Endothelial cell of umbilical vein (primary cell): ENCODE data around the gene C11orf21. TPM values are rescaled to one million over a fixed set of nuclear protein-coding genes. Genes with fewer than 3 reads are reported as not detected.
A peak's percentile ranks its signal among the peaks of the same experiment; 100 is the strongest.

ENCODE experiments used
- BruUV-seq: library from RNA; stranded (reverse); fragments of 400-500 nt; replicated peaks from 2 replicates; lab custom pipeline; 2021; lab: Mats Ljungman, UMichigan
- CTCF ChIA-PET: fragments of 300-600, 350-600 bp; sonication (Branson Sonifier 250); formaldehyde crosslinking; loops from one replicate; lab custom pipeline; 2021; ENCODE audit warnings: antibody characterized with exemption, inconsistent platforms; lab: Charles Lee
- POLR2A ChIA-PET: fragments of 300-600, 350-600 bp; sonication (Branson Sonifier 250); formaldehyde crosslinking; loops from one replicate; lab custom pipeline; 2021; ENCODE audit warnings: antibody characterized with exemption, inconsistent platforms; lab: Charles Lee
- DNase-seq: peaks from one replicate; pipeline ENCODE4 v3.0.0-alpha.2; 2011; ENCODE audit warnings: low read depth, low spot score
- FAIRE-seq: peaks from 2 replicates; lab custom pipeline; 2011; peaks lifted over from hg19 to GRCh38; lab: Jason Lieb, UNC
- H2AFZ ChIP-seq: 2 replicates; pipeline ENCODE4 v1.6.0; 2012; ENCODE audit warnings: low read depth, low read length, control low read depth, inconsistent platforms
- H3K27ac ChIP-seq: 2 replicates; pipeline ENCODE4 v1.5.1; 2011; ENCODE audit warnings: low read depth, mild to moderate bottlenecking, control low read depth, low read length, moderate library complexity; ENCODE audit not compliant: insufficient read depth
- H3K27me3 ChIP-seq, 2 experiments: 2 replicates each; pipeline versions ENCODE4 v1.6.0 to v1.6.1; 2011; ENCODE audit warnings: low read length in 2 of 2, mixed read lengths in 1 of 2; ENCODE audit not compliant: control insufficient read depth in 2 of 2, insufficient read depth in 2 of 2
- H3K36me3 ChIP-seq, 2 experiments: 2 replicates in 1 of 2; 3 replicates in 1 of 2; pipeline ENCODE4 v1.5.1; 2011; ENCODE audit warnings: low read length in 2 of 2, mild to moderate bottlenecking in 1 of 2, moderate library complexity in 1 of 2; ENCODE audit not compliant: control insufficient read depth in 2 of 2, insufficient read depth in 2 of 2; ENCODE audit errors: extremely low read depth in 1 of 2
- H3K4me1 ChIP-seq: 3 replicates; pipeline ENCODE4 v1.5.1; 2011; ENCODE audit warnings: mild to moderate bottlenecking, low read length; ENCODE audit not compliant: control insufficient read depth, insufficient read depth; ENCODE audit errors: extremely low read depth
- H3K4me2 ChIP-seq: 2 replicates; pipeline ENCODE4 v1.6.1; 2011; ENCODE audit warnings: low read length, control low read depth, mixed read lengths; ENCODE audit not compliant: insufficient read depth
- H3K4me3 ChIP-seq, 3 experiments: fragments of 200-600 bp in 1 of 3; sonication (generic), shearing (Covaris generic) in 1 of 3; replicated peaks in 1 of 3; 2 replicates each; pipeline ENCODE4 v1.5.1; 2011 to 2016; ENCODE audit warnings: control low read depth in 3 of 3, low read length in 3 of 3, mild to moderate bottlenecking in 2 of 3, inconsistent platforms in 1 of 3, low read depth in 1 of 3, moderate library complexity in 1 of 3; ENCODE audit not compliant: insufficient read depth in 1 of 3
- H3K79me2 ChIP-seq: 2 replicates; pipeline ENCODE4 v1.6.0; 2012; ENCODE audit warnings: low read length, inconsistent platforms; ENCODE audit not compliant: control insufficient read depth, insufficient read depth
- H3K9ac ChIP-seq: replicated peaks from 2 replicates; pipeline ENCODE3; 2011; ENCODE audit warnings: low read length, control low read depth; ENCODE audit not compliant: insufficient read depth; ENCODE audit errors: extremely low read depth
- H3K9me1 ChIP-seq: replicated peaks from 3 replicates; pipeline ENCODE4 v1.6.0; 2011; ENCODE audit warnings: mild to moderate bottlenecking, low read length; ENCODE audit not compliant: control insufficient read depth, insufficient read depth; ENCODE audit errors: extremely low read depth
- H3K9me3 ChIP-seq: replicated peaks from 2 replicates; pipeline ENCODE4 v1.5.1; 2012; ENCODE audit warnings: low read length, inconsistent platforms; ENCODE audit not compliant: control insufficient read depth, insufficient read depth
- H4K20me1 ChIP-seq: replicated peaks from 2 replicates; pipeline ENCODE3; 2011; ENCODE audit warnings: mild to moderate bottlenecking, low read length; ENCODE audit not compliant: control insufficient read depth, insufficient read depth; ENCODE audit errors: extremely low read depth
- FOS ChIP-seq: IDR thresholded peaks from 2 replicates; pipeline ENCODE4 v1.6.1; 2011; ENCODE audit warnings: mild to moderate bottlenecking, low read length, moderate library complexity, borderline replicate concordance; ENCODE audit not compliant: insufficient read depth
- GATA2 ChIP-seq: IDR thresholded peaks from 2 replicates; pipeline ENCODE4 v1.7.0; 2011; ENCODE audit warnings: low read depth, mild to moderate bottlenecking, moderate library complexity, mixed read lengths, low read length; ENCODE audit not compliant: insufficient read length, insufficient read depth
- dilution Hi-C: fragments of 300-500 bp; cut with MboI; formaldehyde crosslinking; loops from one replicate; pipeline ENCODE4 v1.15.0; 2019; ENCODE audit warnings: low sequenced_read_pairs; ENCODE audit not compliant: extremely low pct_ligation_motif_present
- intact Hi-C: fragments of 100-400 bp; cut with micrococcal nuclease; formaldehyde crosslinking; loops from one replicate; pipeline ENCODE4 v1.10.0; 2022
- polyA plus RNA-seq, 4 experiments: library from polyadenylated mRNA; depleted of rRNA in 3 of 4; stranded (reverse) in 3 of 4; unstranded in 1 of 4; fragments of >200 nt; gene quantifications; 2 replicates each; pipeline versions ENCODE4 v1.2.1 to v1.2.3, GENCODE V29; 2011 to 2012; ENCODE audit warnings: missing spikeins in 1 of 4
- total RNA-seq: library from RNA; stranded (reverse); gene quantifications from 2 replicates; pipeline ENCODE4 v1.2.3, GENCODE V29; 2021
- TF ChIP-seq, protein P1 (sequence below), 2 donors: IDR thresholded peaks; 1 replicate in 1 of 2; 2 replicates in 1 of 2; pipeline ENCODE4 v1.5.1; 2011; ENCODE audit warnings: low read length in 2 of 2, mild to moderate bottlenecking in 2 of 2, moderate library complexity in 2 of 2, control low read depth in 1 of 2, inconsistent platforms in 1 of 2, low read depth in 1 of 2; ENCODE audit not compliant: insufficient read depth in 1 of 2; ENCODE audit errors: extremely low read depth in 1 of 2

C11orf21 gene
- total and polyA plus RNA-seq, 2 donors (not counting 3 experiments of a cell fraction or from before 2014, with no cell fraction given) = not detected

DNA sequence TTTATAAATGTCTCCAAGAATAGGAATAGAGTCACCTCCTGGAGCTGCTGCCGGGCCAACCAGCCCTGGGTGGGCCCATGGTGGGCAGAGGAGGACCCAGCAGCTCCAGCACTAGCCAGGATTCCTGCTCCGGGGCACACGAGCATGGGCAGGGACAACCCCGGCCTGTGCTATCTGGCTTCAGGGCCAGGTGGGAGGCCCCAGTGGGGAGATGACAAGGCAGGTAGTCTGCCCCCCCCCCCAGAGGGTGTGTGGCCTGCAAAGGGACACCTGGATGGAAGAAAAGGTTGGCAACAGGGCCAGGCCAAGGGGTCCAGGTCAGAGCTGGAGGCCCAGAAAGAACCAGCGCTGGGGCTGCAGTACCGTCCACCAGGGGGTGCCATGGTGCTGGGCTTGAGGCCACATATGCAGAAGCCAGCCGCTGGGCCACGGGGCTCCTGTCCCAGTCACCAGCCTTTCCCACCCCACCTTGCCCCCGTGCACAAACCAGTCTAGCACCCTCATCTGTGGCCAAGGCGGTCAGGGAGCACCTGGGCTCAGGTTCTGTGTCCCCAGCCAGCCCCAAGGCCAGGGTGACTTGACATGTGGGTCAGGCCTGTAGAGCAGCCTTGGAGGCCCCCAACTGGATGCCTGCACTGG, 3.5 kb upstream of the C11orf21 start:
- H4K20me1 ChIP-seq = no peaks in the 10 kb centered on the region
- H3K4me3 ChIP-seq = no peak overlapping the region
- H3K27ac ChIP-seq = no peak overlapping the region
- no peaks in the 10 kb centered on the region for H3K27me3 ChIP-seq
- H3K79me2 ChIP-seq = no peaks in the 10 kb centered on the region
- POLR2A ChIA-PET = interaction anchor here (1.6 to 2.1 kb wide), 3 partner anchors 72 to 116 kb away, joined by 3 to 9 read pairs (median 7); partner anchors contain the start of gene CD81
- TF ChIP-seq, protein P1, sequence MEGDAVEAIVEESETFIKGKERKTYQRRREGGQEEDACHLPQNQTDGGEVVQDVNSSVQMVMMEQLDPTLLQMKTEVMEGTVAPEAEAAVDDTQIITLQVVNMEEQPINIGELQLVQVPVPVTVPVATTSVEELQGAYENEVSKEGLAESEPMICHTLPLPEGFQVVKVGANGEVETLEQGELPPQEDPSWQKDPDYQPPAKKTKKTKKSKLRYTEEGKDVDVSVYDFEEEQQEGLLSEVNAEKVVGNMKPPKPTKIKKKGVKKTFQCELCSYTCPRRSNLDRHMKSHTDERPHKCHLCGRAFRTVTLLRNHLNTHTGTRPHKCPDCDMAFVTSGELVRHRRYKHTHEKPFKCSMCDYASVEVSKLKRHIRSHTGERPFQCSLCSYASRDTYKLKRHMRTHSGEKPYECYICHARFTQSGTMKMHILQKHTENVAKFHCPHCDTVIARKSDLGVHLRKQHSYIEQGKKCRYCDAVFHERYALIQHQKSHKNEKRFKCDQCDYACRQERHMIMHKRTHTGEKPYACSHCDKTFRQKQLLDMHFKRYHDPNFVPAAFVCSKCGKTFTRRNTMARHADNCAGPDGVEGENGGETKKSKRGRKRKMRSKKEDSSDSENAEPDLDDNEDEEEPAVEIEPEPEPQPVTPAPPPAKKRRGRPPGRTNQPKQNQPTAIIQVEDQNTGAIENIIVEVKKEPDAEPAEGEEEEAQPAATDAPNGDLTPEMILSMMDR (IDR thresholded peaks at IDR 0.05; ENCODE audit: extremely low read depth in 1 of 2, insufficient read depth in 1 of 2, low read depth in 1 of 2, low read length in 2 of 2) = peak; percentile 85 to 98
- TF ChIP-seq FOS (no peak), GATA2 (no peak)
- CTCF ChIA-PET = interaction anchor here (0.6 to 7.0 kb wide), 46 partner anchors 9 to 515 kb away, joined by 3 to 829 read pairs (median 4); partner anchors contain the start of genes CD81 and TSSC4
- peak; percentile 56 for DNase-seq
- peak; percentile 69 for FAIRE-seq
- BruUV-seq = no TSS peak
- peaks cover 7% of the 10 kb centered on the region for H3K4me1 ChIP-seq
- H3K36me3 ChIP-seq = no peaks in the 10 kb centered on the region
- no peaks in the 10 kb centered on the region for H3K9me3 ChIP-seq
- H3K9ac ChIP-seq = no peak overlapping the region
- no peak overlapping the region for H2AFZ ChIP-seq
- no peak overlapping the region for H3K4me2 ChIP-seq
- intact Hi-C loops = loop anchor here (1.0 to 10.0 kb wide), 5 partner anchors 95 to 580 kb away; partner anchors contain the start of genes CDKN1C and TSSC4
- dilution Hi-C loops = no loop called here
- H3K9me1 ChIP-seq = no peaks in the 10 kb centered on the region
